Fibroblast of mammary gland (primary cell): Measurements from ENCODE around the gene HBM.
"Not testable (repeated sequence)": the region's sequence is repeated elsewhere in the genome, so short reads cannot be mapped to it uniquely, and the experiment has no call there.

Experiments used
- DNase-seq: peaks from one replicate; pipeline ENCODE4 v3.0.0-alpha.2; 2010; ENCODE audit warnings: low read depth
- H3K4me3 ChIP-seq: 2 replicates; pipeline ENCODE4 v1.5.1; 2011; ENCODE audit warnings: low read depth, mild to moderate bottlenecking, low read length, moderate library complexity; ENCODE audit not compliant: control insufficient read depth
- TF ChIP-seq, protein P1 (sequence below): conservative IDR thresholded peaks from 2 replicates; pipeline ENCODE4 v1.5.1; 2011; ENCODE audit warnings: low read depth, low read length, inconsistent platforms; ENCODE audit not compliant: control insufficient read depth, insufficient read depth

HBM gene

DNA sequence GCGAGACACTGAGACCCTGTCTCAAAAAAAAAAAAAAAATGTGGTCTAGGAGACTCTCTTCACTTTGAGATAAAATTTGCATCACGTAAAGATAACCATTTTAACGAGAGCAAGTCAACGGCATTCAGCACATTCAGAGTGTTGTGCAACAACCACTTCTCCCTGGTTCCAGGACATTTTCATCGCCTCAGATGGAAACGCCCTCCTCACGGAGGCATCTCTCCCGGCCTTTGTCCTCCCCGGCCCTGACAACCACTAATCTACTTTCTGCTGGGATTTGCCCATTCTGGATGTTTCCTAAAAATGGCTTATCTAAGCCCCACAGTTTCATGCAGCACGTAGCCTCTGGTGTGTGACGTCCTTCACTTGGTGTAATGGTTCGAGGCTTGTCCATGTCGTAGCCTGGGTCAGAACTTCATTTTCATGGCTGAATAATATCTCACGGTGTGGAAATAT is 21.0 kb upstream of the HBM start:
- no peak overlapping the region for H3K4me3 ChIP-seq
- no peak for DNase-seq
- TF ChIP-seq, protein P1, sequence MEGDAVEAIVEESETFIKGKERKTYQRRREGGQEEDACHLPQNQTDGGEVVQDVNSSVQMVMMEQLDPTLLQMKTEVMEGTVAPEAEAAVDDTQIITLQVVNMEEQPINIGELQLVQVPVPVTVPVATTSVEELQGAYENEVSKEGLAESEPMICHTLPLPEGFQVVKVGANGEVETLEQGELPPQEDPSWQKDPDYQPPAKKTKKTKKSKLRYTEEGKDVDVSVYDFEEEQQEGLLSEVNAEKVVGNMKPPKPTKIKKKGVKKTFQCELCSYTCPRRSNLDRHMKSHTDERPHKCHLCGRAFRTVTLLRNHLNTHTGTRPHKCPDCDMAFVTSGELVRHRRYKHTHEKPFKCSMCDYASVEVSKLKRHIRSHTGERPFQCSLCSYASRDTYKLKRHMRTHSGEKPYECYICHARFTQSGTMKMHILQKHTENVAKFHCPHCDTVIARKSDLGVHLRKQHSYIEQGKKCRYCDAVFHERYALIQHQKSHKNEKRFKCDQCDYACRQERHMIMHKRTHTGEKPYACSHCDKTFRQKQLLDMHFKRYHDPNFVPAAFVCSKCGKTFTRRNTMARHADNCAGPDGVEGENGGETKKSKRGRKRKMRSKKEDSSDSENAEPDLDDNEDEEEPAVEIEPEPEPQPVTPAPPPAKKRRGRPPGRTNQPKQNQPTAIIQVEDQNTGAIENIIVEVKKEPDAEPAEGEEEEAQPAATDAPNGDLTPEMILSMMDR, result no peak

DNA sequence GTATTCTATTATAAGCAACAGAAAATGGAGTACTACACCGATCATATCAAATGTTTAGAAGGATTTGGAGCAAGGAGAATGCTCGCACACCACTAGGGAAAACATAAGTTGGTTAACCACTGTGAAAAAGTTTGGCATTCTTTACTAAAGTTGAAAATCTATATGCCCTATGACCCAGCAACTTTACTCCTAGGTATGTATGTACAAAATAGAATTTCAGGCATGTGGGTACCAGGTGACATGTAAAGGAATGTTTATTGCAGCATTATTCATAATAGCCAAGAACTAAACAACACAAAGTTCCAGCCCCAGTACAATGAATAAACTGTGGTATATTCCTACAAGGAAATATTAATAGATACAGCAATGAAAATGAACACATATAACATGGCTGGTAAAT is 19.1 kb upstream of the HBM start:
- DNase-seq, result no peak
- H3K4me3 ChIP-seq, result no peak overlapping the region
- TF ChIP-seq, protein P1, result no peak

DNA sequence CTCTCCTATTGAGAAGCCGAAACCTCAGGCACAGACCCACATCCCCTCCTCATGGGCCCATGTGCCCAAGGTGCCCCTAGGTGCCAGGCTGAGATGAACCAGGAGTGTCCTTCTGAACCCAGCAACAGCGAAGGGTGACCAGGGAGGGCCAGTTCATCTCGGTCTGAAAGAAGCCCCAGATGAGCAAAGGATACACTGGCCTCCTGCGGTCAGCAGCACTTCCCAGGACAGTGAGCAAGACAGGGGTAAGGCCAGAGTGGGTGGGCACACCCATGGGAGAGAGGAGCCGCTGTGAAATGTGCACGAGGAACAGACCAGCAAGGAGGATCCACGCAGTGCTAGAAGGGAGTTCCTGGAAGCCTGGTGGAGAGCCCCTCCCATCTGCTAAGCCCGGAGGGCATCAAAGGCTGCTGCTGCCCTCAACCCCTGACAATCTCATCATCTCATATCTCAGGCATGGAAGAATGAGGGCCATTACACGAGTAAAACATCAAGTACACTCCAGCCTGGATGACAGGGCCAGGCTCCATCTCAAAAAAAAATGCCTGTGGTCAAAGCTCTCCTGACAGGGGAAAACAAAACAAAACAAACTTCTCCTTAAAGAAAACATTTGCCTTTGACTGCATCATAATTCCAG is 16.6 kb upstream of the HBM start:
- DNase-seq, result peak; percentile 21
- TF ChIP-seq, protein P1, result no peak
- no peak overlapping the region for H3K4me3 ChIP-seq

DNA sequence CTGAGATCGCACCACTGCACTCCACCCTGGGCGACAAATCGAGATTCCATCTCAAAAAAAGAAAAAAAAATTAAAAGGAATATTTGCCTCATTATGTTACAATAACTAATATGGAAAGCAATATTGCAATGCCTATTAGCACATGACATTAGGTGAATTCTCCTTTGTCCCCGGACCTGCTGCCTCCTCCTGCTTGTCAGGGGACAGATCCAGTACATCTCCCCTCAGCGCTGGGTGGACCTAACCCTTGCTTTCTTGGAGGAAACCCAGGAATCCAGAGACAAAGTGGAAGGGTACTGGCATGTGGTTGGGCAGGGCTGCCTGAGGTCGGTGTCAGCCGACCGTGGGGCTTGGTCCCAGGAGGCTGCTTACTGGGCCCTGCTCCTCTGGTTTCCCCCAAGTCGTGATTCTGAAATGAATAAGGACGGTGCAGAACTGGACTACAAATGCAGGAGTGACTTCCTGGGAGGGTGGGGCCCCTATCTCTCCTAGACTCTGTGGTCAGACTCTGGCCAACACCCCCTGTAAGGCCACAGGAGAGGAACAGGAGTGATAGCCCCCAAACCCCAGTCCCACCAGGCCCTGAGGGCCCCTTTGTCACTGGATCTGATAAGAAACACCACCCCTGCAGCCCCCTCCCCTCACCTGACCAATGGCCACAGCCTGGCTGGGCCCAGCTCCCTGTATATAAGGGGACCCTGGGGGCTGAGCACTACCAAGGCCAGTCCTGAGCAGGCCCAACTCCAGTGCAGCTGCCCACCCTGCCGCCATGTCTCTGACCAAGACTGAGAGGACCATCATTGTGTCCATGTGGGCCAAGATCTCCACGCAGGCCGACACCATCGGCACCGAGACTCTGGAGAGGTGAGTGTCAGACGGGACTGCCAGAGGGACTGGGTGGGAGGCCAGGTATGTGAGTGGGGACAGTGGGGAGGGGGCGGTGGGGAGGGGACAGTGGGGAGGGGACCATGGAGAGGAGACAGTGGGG is 13.3 kb upstream of the HBM start, which contains the start of gene HBZ:
TSS of gene HBZ (plus strand) at position 504 of the 988 bp plus-strand sequence. CDS start at position 770, 266 bp downstream.
- TF ChIP-seq, protein P1, result no peak
- DNase-seq, result no peak
- no peak within 1 kb of the TSS for H3K4me3 ChIP-seq

DNA sequence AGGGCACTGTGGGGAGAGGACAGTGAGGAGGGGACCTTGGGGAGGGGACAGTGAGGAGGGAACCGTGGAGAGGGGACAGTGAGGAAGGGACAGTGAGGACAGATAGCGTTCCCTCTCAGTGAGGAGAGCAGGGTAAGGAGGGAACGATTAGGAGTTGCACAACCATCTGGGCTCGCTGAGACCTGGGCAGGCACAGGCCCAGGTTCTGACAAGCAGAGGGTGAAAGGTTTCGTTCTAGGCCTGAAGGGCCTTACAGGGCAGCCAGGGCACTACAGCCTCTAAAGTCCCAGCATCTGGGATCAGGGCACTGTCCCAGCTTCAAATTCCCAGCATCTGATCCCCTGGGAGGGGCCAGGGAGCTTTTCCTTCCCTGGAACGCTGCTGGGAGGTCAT is 12.7 kb upstream of the HBM start:
- not testable (repeated sequence) for DNase-seq, H3K4me3 ChIP-seq

DNA sequence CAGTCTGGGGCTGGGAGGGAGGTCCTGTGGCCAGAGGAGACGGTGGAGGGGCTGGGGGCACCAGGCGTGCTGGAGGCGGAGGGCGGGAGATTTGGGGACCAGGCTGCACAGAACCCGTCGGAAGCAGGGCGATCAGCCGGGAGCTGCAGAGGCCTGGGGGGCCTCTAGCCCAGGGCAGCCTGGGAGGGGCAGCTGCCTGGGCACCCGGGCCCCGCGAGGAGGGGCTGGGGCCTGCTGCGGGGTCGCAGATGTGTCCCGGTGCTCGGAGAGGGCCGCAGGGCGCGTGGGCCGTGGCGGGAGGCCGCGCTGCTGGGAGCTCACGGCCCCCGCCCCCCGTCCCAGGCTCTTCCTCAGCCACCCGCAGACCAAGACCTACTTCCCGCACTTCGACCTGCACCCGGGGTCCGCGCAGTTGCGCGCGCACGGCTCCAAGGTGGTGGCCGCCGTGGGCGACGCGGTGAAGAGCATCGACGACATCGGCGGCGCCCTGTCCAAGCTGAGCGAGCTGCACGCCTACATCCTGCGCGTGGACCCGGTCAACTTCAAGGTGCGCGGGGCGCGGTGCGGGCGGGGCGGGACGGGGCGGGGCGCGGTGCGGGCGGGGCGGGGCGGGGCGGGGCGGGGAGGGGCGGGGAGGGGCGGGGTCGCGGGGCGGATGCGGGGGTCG is 12.1 kb upstream of the HBM start:
- H3K4me3 ChIP-seq, DNase-seq: not testable (repeated sequence)

DNA sequence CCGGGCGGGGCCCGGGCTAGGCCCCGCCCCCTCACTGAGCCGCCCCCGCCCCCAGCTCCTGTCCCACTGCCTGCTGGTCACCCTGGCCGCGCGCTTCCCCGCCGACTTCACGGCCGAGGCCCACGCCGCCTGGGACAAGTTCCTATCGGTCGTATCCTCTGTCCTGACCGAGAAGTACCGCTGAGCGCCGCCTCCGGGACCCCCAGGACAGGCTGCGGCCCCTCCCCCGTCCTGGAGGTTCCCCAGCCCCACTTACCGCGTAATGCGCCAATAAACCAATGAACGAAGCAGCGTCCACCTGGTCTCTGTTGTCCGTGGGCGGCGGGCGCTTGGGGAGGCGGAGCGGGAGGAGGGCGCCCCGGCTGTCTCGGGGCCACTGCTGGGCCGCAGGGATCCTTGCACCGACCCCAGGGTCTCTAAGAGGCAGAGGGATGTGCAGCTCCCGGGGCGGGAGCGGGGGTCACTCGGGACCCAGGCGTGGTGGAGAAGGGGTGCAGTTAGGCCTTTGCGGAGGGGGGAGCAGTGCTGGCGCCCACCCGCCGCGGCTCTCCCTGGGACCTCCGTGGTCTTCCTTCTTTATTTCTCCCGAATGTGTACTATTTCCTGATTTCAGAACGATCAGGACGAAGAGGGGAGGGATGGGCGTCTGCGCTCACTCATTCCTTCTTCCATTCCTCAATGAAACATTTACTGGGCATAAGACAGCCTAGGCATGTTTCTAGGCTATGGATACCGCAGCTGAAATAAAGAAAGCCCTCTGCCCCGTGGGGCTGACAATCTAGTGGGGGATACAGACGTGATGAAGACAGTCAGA is 11.4 kb upstream of the HBM start:
- TF ChIP-seq, protein P1, result no peak
- peak; percentile 24 for DNase-seq
- H3K4me3 ChIP-seq, result peak overlapping the region; percentile 48
